OCI-LY7 (cell line): ENCODE data around the gene STK32C. TPM values are rescaled to one million over a fixed set of nuclear protein-coding genes. Genes with fewer than 3 reads are reported as not detected.
"Not testable (repeated sequence)": the region's sequence is repeated elsewhere in the genome, so short reads cannot be mapped to it uniquely, and the experiment has no call there.

Experiments
- BruUV-seq: library from RNA; stranded (reverse); fragments of 400-500 nt; replicated peaks from 2 replicates; lab custom pipeline; 2021; lab: Mats Ljungman, UMichigan
- CTCF ChIA-PET: fragments of 300-600 bp; sonication (Branson Sonifier 250); formaldehyde crosslinking; loops from one replicate; lab custom pipeline; 2022; ENCODE audit warnings: antibody characterized with exemption; ENCODE audit not compliant: unreplicated experiment; lab: Charles Lee
- POLR2A ChIA-PET: fragments of 300-600 bp; sonication (Branson Sonifier 250); formaldehyde crosslinking; loops from one replicate; lab custom pipeline; 2022; ENCODE audit warnings: antibody characterized with exemption; lab: Charles Lee
- DNase-seq: peaks from one replicate; pipeline ENCODE4 v3.0.0-alpha.2; 2015; ENCODE audit warnings: low spot score
- H2AFZ ChIP-seq: fragments of 200-600 bp; sonication (generic), shearing (Covaris generic); 2 replicates; pipeline ENCODE4 v1.6.1; 2014; ENCODE audit warnings: mild to moderate bottlenecking, antibody characterized with exemption, low read length, moderate library complexity
- H3K27ac ChIP-seq: fragments of 200-600 bp; sonication (generic); 2 replicates; pipeline ENCODE4 v1.5.1; 2014; ENCODE audit warnings: mixed run types, low read depth, mild to moderate bottlenecking, moderate library complexity, low read length, inconsistent platforms; ENCODE audit not compliant: poor library complexity, severe bottlenecking
- H3K36me3 ChIP-seq: fragments of 200-600 bp; sonication (generic); 2 replicates; pipeline ENCODE4 v1.6.1; 2014; ENCODE audit warnings: mild to moderate bottlenecking, antibody characterized with exemption, low read length, moderate library complexity, mixed read lengths; ENCODE audit not compliant: insufficient read depth
- H3K4me1 ChIP-seq: fragments of 200-600 bp; sonication (generic); 2 replicates; pipeline ENCODE4 v1.5.1; 2014; ENCODE audit warnings: mild to moderate bottlenecking, low read length; ENCODE audit not compliant: insufficient read depth, poor library complexity, severe bottlenecking
- H3K4me2 ChIP-seq: fragments of 200-600 bp; sonication (generic); 2 replicates; pipeline ENCODE4 v1.6.1; 2014; ENCODE audit warnings: mild to moderate bottlenecking, low read length
- H3K4me3 ChIP-seq: fragments of 200-600 bp; sonication (generic); 2 replicates; pipeline ENCODE4 v1.5.1; 2014; ENCODE audit warnings: mild to moderate bottlenecking, low read depth, low read length; ENCODE audit not compliant: poor library complexity, severe bottlenecking
- H3K79me2 ChIP-seq: fragments of 200-600 bp; sonication (generic); 2 replicates; pipeline ENCODE4 v1.6.1; 2016; ENCODE audit warnings: low read depth, mild to moderate bottlenecking, low read length, moderate library complexity, mixed read lengths; ENCODE audit not compliant: insufficient read depth
- H3K9me2 ChIP-seq: fragments of 200-600 bp; sonication (generic); 2 replicates; pipeline ENCODE4 v1.6.1; 2016; ENCODE audit warnings: mild to moderate bottlenecking, low read length, mixed read lengths; ENCODE audit not compliant: insufficient read depth
- H3K9me3 ChIP-seq: fragments of 200-600 bp; sonication (generic); 2 replicates; pipeline ENCODE4 v1.6.1; 2014; ENCODE audit warnings: mild to moderate bottlenecking, mixed run types, low read length, mixed read lengths
- H4K20me1 ChIP-seq: fragments of 200-600 bp; sonication (generic); 2 replicates; pipeline ENCODE4 v1.6.1; 2014; ENCODE audit warnings: mild to moderate bottlenecking, antibody characterized with exemption, low read length, moderate library complexity, mixed read lengths; ENCODE audit not compliant: insufficient read depth
- EZH2phosphoT487 ChIP-seq: fragments of 200-600 bp; sonication (generic); IDR thresholded peaks from 2 replicates; pipeline ENCODE4 v1.6.1; 2018; ENCODE audit warnings: low read depth, borderline replicate concordance, mild to moderate bottlenecking, mixed run types, antibody characterized with exemption, low read length, moderate library complexity, mixed read lengths
- intact Hi-C: fragments of 100-400 bp; cut with micrococcal nuclease; formaldehyde crosslinking; loops from one replicate; pipeline ENCODE4 v1.10.0; 2022; ENCODE audit not compliant: unreplicated experiment
- total RNA-seq, 2 experiments: library from RNA; depleted of rRNA in 1 of 2; stranded (reverse); fragments of >200 nt in 1 of 2; shearing (Covaris generic) in 1 of 2; gene quantifications; 2 replicates each; pipeline ENCODE4 v1.2.3, GENCODE V29; 2014 to 2022
- TF ChIP-seq, protein P1 (sequence below): fragments of 200-600 bp; sonication (generic); conservative IDR thresholded peaks from 2 replicates; pipeline ENCODE4 v1.5.1; 2014; ENCODE audit warnings: mild to moderate bottlenecking, antibody characterized with exemption, low read length, moderate library complexity, mixed read lengths

The STK32C gene
- total RNA-seq, 2 experiments from 2014 or later, result 13.1 to 30.4 TPM

DNA sequence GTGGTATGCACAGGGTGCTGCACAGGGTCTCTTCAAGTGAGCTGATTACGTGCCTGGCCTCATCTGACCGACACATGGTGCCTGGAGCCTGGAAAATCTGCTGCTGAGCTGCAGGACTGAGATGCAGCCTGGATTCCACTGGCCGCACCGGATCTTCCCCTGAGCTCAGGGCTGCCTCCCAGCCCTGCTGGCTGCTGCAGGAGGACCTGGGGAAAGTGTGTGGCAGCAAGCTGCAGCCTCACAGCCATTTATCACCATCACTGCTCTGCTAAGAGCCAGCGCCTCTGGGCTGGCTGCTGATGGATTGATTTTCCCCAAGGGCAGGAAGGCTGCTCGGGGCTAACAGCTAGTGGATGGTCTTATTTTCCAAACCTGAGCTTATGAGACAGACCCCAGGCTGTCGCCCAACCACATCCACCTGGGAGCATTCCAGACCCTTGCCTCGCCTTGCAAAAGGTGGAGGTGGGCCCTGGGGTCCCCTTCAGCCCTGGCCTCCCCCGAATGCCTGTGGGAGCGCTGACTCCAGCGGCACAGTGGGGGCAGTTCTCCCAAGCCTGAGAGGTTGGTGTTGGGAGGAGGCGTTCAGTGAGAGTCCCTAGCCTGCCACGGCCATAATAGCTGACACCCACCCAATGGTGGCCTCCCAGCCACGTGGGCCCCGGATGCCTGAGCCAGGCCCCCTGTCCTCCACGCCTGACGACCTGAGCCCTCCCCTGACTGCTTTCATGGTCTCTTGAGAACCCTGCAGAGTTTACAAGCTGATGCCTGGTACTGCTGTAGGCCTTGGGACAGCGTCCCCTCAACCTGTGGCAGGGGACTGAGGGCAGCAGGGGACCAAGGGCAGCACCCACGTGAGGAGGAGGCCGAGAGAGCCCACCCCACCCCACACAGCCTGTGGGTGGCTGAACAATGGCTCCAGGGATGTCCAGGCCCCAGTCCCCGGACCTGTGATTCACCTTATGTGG, 38.2 kb downstream of the STK32C start:
- H3K36me3 ChIP-seq, result no peaks in the 10 kb centered on the region
- TF ChIP-seq, protein P1, sequence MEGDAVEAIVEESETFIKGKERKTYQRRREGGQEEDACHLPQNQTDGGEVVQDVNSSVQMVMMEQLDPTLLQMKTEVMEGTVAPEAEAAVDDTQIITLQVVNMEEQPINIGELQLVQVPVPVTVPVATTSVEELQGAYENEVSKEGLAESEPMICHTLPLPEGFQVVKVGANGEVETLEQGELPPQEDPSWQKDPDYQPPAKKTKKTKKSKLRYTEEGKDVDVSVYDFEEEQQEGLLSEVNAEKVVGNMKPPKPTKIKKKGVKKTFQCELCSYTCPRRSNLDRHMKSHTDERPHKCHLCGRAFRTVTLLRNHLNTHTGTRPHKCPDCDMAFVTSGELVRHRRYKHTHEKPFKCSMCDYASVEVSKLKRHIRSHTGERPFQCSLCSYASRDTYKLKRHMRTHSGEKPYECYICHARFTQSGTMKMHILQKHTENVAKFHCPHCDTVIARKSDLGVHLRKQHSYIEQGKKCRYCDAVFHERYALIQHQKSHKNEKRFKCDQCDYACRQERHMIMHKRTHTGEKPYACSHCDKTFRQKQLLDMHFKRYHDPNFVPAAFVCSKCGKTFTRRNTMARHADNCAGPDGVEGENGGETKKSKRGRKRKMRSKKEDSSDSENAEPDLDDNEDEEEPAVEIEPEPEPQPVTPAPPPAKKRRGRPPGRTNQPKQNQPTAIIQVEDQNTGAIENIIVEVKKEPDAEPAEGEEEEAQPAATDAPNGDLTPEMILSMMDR, result no peak
- TF ChIP-seq EZH2phosphoT487, result no peak
- DNase-seq, result no peak
- no peak overlapping the region for H3K4me3 ChIP-seq
- POLR2A ChIA-PET, result no interaction called here
- H3K4me1 ChIP-seq, result no peaks in the 10 kb centered on the region
- H3K27ac ChIP-seq, result no peak overlapping the region
- H3K79me2 ChIP-seq, result no peaks in the 10 kb centered on the region
- H2AFZ ChIP-seq, result no peak overlapping the region
- no peaks in the 10 kb centered on the region for H3K9me3 ChIP-seq
- no peaks in the 10 kb centered on the region for H3K9me2 ChIP-seq
- H3K4me2 ChIP-seq, result no peak overlapping the region
- CTCF ChIA-PET, result no interaction called here
- intact Hi-C loops, result no loop called here
- H4K20me1 ChIP-seq, result no peaks in the 10 kb centered on the region
- BruUV-seq, result no TSS peak

DNA sequence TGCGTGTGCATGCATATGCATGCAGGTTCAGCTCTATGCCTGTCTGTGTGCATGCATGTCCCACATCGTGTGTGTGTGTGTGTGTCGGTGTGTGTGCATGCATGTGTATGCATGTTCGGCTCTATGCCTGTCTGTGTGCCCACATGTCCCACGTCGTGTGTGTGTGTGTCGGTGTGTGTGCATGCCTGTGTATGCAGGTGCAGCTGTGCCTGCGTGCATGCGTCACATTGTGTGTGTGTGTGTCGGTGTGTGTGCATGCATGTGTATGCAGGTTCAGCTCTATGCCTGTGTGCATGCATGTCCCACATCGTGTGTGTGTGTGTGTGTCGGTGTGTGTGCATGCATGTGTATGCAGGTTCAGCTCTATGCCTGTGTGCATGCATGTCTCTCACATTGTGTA, 39.8 kb downstream of the STK32C start:
- CTCF ChIA-PET, H3K4me3 ChIP-seq, DNase-seq, H3K4me2 ChIP-seq, H4K20me1 ChIP-seq, BruUV-seq, intact Hi-C loops, H3K27ac ChIP-seq, H2AFZ ChIP-seq, H3K9me3 ChIP-seq, H3K9me2 ChIP-seq, POLR2A ChIA-PET, H3K36me3 ChIP-seq, H3K79me2 ChIP-seq, H3K4me1 ChIP-seq: not testable (repeated sequence)

DNA sequence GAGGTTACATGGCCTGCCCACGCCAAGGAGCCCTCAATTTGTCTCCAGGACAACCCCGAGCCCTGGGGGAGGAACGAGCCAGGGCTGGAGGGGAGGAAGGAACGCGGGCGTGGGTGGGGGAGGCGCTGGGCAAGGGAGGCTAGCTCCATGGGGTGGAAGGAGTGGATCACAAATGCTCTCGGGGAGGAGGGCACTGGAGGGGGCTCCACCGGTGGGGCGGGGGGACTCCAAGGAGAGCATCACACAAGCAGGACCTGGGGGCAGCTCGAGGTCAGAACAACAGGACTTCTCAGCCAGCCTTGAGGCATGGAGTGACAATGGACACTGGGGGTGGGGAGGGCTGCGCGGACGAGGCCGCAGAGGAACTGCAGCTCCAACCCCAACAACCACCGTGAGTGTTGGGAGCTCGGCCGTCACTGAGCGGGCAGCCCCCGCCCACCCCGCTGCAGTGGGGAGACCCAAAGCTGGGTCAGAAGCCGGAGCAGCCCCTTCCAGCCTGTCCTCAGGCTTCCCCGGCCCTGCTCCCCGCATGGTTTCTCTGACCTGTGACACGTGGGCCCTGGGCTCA, 41.1 kb downstream of the STK32C start:
- no peak for TF ChIP-seq EZH2phosphoT487
- TF ChIP-seq, protein P1, result no peak
- no peaks in the 10 kb centered on the region for H3K9me2 ChIP-seq
- no peak for DNase-seq
- H3K36me3 ChIP-seq, result no peaks in the 10 kb centered on the region
- H2AFZ ChIP-seq, result no peak overlapping the region
- BruUV-seq, result no TSS peak
- intact Hi-C loops, result no loop called here
- no peak overlapping the region for H3K27ac ChIP-seq
- H4K20me1 ChIP-seq, result no peaks in the 10 kb centered on the region
- H3K4me1 ChIP-seq, result no peaks in the 10 kb centered on the region
- ChIA-PET POLR2A (no interaction called here), CTCF (no interaction called here)
- no peak overlapping the region for H3K4me2 ChIP-seq
- H3K4me3 ChIP-seq, result no peak overlapping the region
- H3K9me3 ChIP-seq, result no peaks in the 10 kb centered on the region
- H3K79me2 ChIP-seq, result no peaks in the 10 kb centered on the region
